ENCODE results near the gene LRRC2. TPM values are rescaled to one million over a fixed set of nuclear protein-coding genes. Genes with fewer than 3 reads are reported as not detected.
A peak's percentile ranks its signal among the peaks of the same experiment; 100 is the strongest.

Gene LRRC2
- total RNA-seq, 1 donor from 2014 or later, result 0.26 TPM

- H3K4me3 ChIP-seq (ENCODE audit: low read depth, low read length), result no peak overlapping the region
- peaks cover 3% of the 10 kb centered on the region for H3K27me3 ChIP-seq (ENCODE audit: control insufficient read depth, insufficient read depth, low read length)
- DNase-seq (ENCODE audit: low read depth), result no peak
- TF ChIP-seq CTCF (IDR thresholded peaks at IDR 0.05; ENCODE audit: insufficient read depth, low read length, severe bottlenecking), result no peak
- H3K36me3 ChIP-seq (ENCODE audit: control insufficient read depth, insufficient read depth, low read length), result no peaks in the 10 kb centered on the region
- no peak for FAIRE-seq
Observed at GRCh38 chr3:46489875-46490274, 76.2 kb downstream of the LRRC2 start.

GRCh38 chr3:46489381-46489780 lies 76.7 kb downstream of the LRRC2 start:
- Histone ChIP-seq H3K36me3 (ENCODE audit: control insufficient read depth, insufficient read depth, low read length) (no peaks in the 10 kb centered on the region), H3K4me3 (ENCODE audit: low read depth, low read length) (no peak overlapping the region), H3K27me3 (ENCODE audit: control insufficient read depth, insufficient read depth, low read length) (peaks cover 3% of the 10 kb centered on the region)
- no peak for DNase-seq (ENCODE audit: low read depth)
- no peak for TF ChIP-seq CTCF (IDR thresholded peaks at IDR 0.05; ENCODE audit: insufficient read depth, low read length, severe bottlenecking)
- FAIRE-seq, result no peak

DNA sequence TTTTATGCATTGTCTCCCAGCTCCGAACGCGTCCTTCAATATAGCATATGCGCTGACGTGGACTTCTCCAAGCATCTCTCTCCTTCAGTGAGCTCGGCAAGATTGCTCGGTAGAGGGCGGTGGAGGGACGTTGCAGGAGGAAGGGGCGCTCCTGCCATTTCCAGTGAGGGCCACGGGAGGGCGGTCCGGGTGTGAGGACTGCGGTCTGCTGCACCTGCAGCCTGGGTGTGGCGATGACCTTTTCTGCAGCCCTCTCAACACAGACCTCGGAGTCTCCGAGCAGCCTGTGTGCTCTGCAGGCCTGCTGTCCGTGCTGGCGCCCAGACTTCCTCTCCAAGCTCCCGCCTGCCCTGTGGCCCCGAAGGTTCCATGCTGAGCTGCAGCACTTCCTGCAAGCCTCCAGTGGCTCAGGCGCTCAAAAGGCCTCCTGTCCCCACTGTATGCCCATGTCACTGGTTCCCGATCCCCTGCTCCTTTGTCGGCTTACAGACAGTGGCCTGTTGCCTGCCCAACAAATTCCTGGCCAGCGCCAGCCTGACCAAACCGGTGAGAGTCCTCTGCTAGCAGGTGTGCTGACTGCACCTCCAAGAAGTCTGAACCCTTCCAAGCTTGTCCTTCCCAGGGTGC lies 77.3 kb downstream of the LRRC2 start:
- TF ChIP-seq CTCF (IDR thresholded peaks at IDR 0.05; ENCODE audit: insufficient read depth, low read length, severe bottlenecking), result peak; percentile 100
- no peaks in the 10 kb centered on the region for H3K36me3 ChIP-seq (ENCODE audit: control insufficient read depth, insufficient read depth, low read length)
- no peak overlapping the region for H3K4me3 ChIP-seq (ENCODE audit: low read depth, low read length)
- DNase-seq (ENCODE audit: low read depth) (peak; percentile 76), FAIRE-seq (peak; percentile 55)
- peaks cover 3% of the 10 kb centered on the region for H3K27me3 ChIP-seq (ENCODE audit: control insufficient read depth, insufficient read depth, low read length)

DNA sequence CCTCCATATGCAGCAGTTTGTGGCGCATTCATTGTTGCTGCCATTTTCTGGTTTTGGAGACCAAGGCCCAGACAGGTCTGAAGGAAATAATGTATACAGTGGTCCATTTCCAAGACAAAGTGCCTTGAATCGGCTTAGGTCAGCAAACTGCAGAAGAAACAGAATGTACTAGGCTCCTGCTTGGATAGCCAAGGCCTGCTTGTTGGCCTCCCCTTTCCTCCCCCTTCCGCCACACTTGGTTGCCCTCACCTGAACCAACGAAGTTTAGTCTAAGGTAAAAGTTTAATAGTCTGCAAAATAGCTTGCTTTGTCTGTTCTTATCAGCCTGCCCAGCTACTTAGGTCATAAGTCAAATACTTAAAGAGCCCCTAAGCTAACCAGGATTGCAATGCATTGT lies 80.3 kb downstream of the LRRC2 start:
- FAIRE-seq, result no peak
- H3K27me3 ChIP-seq (ENCODE audit: control insufficient read depth, insufficient read depth, low read length), result peaks cover 3% of the 10 kb centered on the region
- H3K4me3 ChIP-seq (ENCODE audit: low read depth, low read length), result no peak overlapping the region
- no peaks in the 10 kb centered on the region for H3K36me3 ChIP-seq (ENCODE audit: control insufficient read depth, insufficient read depth, low read length)
- no peak for TF ChIP-seq CTCF (IDR thresholded peaks at IDR 0.05; ENCODE audit: insufficient read depth, low read length, severe bottlenecking)
- no peak for DNase-seq (ENCODE audit: low read depth)

DNA sequence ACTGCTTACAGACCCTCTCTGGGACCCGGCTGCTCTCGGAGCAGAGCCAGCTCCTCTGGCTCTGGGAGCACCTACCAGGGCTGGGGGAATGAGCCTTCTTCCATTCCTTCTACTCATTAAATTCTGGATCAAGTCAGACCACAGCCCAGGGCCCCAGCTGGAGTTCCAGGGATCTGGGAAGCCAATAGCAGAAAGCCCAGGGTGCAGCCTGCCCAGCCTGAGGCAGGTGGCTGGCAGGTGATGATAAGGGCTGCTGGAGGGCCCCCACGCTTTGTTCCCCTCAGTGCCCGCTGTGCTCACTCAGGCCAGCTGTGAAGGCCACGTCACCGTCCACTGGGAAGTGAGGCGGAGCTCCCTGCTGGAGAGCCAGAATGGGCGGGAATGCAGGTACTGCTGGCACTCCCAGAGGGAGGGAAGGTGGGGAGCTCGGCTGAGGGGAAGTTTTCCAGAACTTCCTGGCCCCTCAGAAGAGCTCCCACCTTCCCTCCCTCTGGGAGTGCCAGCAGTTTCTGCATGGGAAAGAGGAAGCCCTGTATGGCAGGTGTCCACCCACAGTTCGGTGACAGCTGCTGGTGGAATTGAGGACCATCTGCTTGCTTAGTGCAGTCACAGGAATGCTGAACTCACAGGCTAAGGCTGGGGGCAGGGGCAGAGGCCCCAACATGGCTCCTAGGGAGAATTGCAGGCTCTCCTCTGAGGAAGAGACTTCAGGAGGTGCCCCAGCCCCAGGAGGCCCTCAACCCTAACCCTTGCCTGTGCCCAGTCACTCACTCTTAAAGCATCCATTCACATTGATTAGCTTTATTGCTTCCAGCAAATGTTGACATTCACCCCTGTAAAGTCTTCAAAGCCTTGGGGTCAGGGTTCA lies 81.0 kb downstream of the LRRC2 start:
- no peak overlapping the region for H3K4me3 ChIP-seq (ENCODE audit: low read depth, low read length)
- TF ChIP-seq CTCF (IDR thresholded peaks at IDR 0.05; ENCODE audit: insufficient read depth, low read length, severe bottlenecking), result no peak
- H3K27me3 ChIP-seq (ENCODE audit: control insufficient read depth, insufficient read depth, low read length), result peaks cover 3% of the 10 kb centered on the region
- FAIRE-seq, result no peak
- no peaks in the 10 kb centered on the region for H3K36me3 ChIP-seq (ENCODE audit: control insufficient read depth, insufficient read depth, low read length)
- no peak for DNase-seq (ENCODE audit: low read depth)
